Adipose tissue (tissue), 3 donors: ENCODE data around the gene ITPR2. TPM values are rescaled to one million over a fixed set of nuclear protein-coding genes. Genes with fewer than 3 reads are reported as not detected.

Source experiments
- H3K27ac ChIP-seq: one replicate; pipeline ENCODE4 v1.5.1; 2013; ENCODE audit warnings: low read depth, low read length
- whole genome bisulfite sequencing, 3 donors: extraction: QIAGEN DNeasy Blood & Tissue Kit; methylation state at CpG; one replicate each; pipeline ENCODE4 v1.1.7; 2013; 5-methylcytosine and 5-hydroxymethylcytosine counted together
- polyA plus RNA-seq, 3 donors: library from polyadenylated mRNA; stranded (reverse); fragments of 200-250 nt; gene quantifications; one replicate each; pipeline ENCODE4 v1.2.3, GENCODE V29; 2013
- donor health status: healthy with polysubstance abuse.
- donor health status: Bipolar disorder and iron deficiency.
- donor health status: healthy.

The ITPR2 gene
- polyA plus RNA-seq, 3 donors: 2.8 to 15.5 (median 4.7) TPM

DNA sequence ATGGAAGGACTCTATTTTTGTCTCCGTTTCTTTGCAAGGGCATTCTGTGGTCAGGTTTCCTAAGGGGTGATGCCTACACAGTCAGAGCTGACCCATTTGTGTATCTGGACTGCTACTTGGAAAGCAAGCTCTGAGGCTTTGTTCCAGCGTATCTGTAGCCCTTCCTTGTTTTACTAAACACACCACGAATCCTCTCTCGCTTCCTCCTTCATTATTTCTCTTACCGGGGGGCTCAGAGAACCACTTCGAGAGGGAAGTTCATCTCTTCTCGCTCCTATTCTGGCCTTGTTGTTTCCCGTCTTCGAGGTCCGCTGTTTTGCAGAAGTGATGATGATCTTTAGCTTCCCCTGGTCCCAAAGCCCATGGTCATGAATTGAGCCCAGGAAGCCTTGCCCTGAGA, 472.9 kb downstream of the ITPR2 start:
- 82 to 96% (median 85%) methylated on average over 10 of the region's 10 CpGs for WGBS, 3 donors
- H3K27ac ChIP-seq: no peak overlapping the region

DNA sequence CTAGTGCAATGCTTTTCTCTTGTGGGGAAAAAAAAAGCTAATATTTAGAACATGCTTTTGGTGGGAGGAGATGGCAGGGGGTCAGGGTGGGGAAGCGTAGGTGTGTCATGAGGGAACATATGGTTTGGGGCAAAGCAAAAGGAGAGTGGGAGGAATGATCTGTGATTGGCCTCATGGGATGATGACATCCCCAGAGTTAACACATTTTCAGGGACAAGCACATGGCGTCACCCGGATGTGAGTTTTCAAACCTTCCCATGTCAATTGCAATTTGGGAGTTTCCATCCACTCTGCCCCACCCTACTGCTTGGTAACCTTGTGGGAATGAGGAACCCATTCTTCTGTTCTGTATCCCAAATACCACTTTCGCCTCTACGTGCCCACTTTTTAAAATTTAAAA, 473.4 kb downstream of the ITPR2 start:
- WGBS, 3 donors: 94 to 96% (median 95%) methylated on average over 5 of the region's 5 CpGs
- H3K27ac ChIP-seq: no peak overlapping the region

DNA sequence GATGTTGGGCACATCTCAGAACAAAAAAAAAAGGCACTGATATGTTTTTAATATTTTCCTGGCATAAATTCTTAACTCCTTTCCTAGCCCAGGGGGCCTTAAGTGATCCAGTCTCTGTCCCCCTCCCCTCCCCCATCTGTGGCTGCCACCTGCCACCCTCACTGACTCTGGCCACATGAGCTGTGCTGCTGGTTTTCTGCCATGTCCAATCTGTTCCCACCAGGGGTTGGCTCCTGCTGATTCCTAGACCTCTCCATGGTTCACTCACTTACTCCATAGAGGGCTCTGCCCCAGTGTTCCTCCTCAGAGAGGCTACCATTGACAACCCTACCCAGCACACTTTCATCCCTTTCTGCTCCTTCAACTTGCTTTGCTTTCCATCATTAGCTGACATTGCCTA, 474.3 kb downstream of the ITPR2 start:
- H3K27ac ChIP-seq: no peak overlapping the region

DNA sequence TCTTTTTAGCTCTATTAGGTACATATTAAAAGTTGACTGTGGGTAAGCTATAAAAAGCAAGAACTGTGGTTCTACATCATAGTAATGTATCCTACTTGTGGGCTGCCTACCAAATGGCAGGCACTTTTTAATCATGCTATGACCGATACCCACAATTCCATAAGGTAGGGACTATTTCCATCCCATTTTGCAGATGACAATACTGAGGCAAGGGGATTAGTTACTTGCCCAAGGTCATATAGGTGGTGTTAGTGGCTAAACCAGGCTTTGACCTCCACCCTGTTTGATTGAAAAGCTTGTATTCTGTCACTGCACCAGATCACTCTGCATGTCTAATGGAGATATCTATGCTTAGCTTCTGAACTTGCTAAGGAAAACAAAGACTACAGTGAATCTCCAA, 485.7 kb downstream of the ITPR2 start:
- H3K27ac ChIP-seq: no peak overlapping the region
- 93 to 97% (median 96%) methylated on average over 1 of the region's 1 CpG for WGBS, 3 donors

DNA sequence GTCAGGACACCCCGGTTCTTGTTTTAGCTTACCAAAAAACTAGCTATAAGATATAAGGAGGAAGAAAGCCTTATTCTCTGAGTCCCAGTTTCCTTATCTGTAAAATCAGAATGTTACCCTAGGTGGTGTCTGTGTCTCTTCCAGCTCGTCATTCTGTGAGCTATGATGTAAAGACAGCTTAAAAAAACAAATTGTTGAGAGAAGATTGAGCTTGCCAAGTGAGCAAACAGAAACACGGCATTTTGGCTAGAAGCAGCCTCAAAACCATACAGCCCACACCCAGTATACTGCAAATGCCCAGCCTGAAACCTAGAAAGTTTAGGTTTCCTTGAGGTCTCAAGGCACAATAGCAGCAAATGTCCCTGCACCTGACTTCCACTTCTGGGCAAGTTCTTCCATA, 486.3 kb downstream of the ITPR2 start:
- 49 to 67% (median 64%) methylated on average over 3 of the region's 3 CpGs for WGBS, 3 donors
- no peak overlapping the region for H3K27ac ChIP-seq

DNA sequence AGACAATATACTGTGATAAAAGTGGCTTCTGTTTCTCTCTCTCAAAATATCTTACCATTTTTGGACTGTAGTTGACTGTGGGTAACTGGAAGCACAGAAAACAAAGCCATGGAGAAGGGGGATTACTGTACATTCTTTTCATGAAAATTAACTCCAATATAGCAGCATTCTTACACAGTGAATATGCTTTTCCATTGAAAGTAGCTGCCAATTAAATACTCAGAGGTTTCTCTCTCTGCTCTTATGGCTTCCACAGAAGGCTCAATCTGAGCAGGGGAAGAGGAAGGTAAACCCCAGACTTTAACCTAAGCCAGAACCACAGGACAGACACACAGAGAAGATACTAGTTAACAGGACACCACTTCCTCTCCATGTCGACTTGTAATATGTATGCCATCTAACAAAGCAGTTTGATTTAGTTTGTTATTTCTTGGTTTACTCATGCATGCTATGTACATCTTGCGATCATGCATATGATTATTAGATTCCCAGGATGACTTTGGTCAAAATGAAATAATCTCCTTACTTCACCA, 487.5 kb downstream of the ITPR2 start:
- H3K27ac ChIP-seq: no peak overlapping the region
- WGBS, 3 donors: 67 to 89% (median 71%) methylated on average over 2 of the region's 2 CpGs

DNA sequence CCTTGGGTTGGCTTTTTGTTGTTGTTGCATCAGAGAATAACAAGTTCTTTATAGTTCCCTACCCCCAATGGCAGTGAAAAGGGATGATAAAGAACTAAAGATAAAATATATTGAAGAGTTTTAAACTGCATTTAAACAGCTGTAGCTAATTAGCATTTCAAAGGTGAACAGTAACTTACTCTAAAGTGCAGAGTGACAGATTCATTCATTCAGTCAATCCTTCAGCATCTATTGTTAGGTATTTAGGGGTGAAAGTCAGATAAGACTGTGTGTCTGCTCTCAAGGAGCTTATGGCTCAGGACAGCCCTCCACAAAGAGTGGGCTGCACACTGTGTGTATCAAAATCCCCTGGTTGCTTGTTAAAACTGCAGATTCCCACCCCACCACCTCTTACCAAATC, 491.5 kb downstream of the ITPR2 start:
- no peak overlapping the region for H3K27ac ChIP-seq

DNA sequence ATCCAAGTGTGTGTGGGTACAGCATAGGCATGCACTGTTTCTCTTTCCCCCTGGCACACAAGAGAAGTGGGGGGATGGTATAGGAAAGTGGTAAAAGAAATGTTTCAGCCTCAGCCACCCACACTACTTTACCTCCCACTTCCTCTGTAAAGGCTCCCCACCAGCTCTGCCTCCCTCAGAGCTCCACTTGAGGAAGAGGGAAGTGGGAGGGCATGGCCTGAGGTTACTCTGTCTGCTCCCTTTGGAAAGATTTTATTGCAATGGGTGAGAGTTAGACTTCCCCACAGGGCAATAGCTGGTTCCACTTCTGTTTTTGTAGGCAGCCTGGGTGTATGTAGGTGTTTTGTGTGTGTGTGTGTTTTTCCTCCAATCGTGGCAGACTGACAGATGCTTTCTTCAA, 492.3 kb downstream of the ITPR2 start:
- WGBS, 3 donors: 34 to 65% (median 63%) methylated on average over 1 of the region's 1 CpG
- no peak overlapping the region for H3K27ac ChIP-seq

DNA sequence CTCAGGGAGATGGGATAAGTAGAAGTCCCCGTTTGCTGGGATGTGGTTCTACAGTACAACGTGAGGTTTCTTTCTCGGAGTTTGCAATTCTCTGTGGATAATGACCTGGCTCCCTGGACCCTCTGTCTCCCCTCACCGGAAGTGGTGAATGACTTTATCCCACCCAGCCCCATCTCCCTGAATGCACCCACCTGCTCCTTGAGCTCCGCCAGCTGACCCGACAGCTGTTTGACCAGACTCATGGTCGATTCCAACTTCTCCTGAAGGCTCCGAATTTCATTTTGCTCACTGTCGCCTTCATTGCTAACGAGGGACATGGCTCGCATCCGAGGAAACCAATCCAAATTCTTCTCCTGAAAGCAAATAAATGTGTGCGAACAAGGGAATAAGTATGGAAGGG, 493.0 kb downstream of the ITPR2 start:
- no peak overlapping the region for H3K27ac ChIP-seq
- WGBS, 3 donors: 96 to 97% (median 96%) methylated on average over 13 of the region's 13 CpGs

DNA sequence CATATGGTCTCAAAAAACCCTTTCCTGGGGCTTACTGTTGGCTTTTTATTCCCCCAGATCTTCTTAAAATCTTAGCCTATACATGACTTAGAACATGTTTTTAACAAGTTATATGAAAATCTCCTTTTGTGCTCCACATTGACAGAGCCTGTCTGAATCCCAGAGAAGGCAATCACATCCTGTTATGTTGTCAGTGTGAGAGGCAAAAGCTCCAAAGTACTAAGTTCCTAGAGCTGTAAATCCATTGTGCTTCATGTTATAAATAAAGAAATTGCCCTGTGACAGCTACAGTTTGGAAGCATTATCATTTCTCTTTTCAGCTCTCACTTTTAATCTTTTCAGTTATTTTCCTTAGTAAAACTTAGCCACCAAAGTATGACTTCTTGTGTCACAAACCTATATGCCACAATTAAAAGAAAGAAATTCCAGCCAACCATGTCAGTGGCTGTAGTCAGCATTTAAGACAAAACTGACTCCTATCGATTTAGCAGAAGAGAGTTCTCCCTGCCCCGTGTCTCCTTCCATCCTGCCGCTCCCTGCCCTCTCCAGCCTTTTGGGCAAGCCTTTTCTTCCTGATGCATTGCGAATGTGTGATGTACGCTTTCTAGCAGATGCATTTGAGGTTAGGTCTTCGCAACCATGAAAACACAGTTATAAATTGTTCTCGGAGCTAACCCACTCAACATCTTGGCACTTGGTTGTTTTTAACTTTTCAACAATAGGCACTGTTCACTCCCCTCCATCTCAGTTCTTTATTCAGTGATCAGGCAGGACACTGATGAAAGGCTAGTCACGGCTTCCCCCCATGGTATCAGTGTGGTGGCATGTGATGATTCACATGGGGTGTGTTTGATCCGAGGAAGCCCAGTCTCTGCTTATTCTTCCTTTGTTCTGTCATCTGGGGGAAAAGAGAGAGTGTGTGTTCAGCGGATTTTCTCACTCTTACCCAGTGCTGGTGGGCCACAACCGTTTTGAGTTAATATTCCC, 494.1 kb downstream of the ITPR2 start:
- no peak overlapping the region for H3K27ac ChIP-seq
- WGBS, 3 donors: 88 to 92% (median 91%) methylated on average over 11 of the region's 11 CpGs

DNA sequence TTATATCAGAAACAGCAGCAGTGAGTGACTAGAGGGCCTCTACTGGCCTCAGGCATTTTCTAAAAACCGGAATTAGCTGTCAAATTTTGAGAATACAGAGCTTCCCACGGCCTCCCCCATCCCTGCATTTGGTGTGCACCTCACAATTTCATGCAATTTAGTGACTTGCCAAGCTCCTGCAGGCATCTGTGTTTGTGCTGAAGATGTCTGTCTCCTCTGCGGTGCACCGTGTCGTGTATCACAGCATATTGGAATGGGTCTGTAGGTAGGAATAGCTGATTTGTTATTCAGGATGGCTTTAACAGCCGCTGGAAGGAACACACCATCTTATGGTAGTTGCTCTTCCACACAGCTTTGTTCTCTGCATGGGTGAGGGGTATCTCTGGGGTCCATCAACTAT, 497.3 kb downstream of the ITPR2 start:
- 94 to 96% (median 95%) methylated on average over 6 of the region's 6 CpGs for WGBS, 3 donors
- no peak overlapping the region for H3K27ac ChIP-seq

DNA sequence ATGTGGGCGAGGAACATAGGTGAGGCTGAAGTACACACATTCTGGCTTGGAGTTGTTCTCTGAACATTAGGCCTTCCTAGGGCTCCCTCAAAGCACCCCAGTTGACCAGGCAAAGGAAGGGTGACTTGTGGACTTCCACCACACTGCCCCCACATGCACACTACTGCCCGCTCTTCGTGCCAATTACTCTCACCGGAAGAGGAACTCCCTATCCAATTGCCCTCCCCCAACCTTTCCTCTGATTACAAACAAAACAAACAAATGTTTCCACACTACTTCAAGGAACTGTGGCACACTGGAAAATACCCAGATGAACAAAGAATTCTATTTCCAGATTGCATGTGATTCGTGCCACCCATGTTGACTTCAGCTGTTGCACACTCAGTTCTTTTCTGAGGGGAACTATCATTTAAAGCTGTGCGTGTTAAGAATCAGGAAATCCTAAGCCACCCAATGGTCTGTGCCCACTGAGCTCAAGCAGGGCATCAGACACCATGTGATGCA, 498.3 kb downstream of the ITPR2 start:
- WGBS, 3 donors: 72 to 78% (median 74%) methylated on average over 6 of the region's 6 CpGs
- no peak overlapping the region for H3K27ac ChIP-seq

DNA sequence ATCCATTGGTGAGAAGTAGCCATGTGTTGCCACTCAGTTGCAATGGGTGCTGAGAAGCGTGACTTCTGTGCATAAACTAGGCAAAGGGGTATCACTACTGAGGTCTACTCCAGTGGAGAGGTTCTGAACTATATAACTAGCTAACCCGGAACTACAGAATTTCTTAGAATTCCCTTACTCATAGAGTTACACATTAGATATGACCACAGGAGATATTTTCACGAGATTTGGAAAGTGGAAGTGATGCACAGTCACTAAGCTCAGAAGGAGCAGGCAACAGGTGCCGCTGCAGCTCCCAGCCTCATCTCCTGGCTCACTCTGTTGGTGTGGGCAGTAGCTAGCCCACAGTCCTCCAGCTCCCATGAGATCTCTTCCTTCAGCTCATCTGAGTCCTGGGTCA, 501.0 kb downstream of the ITPR2 start:
- WGBS, 3 donors: 87 to 97% (median 93%) methylated on average over 4 of the region's 4 CpGs
- no peak overlapping the region for H3K27ac ChIP-seq

DNA sequence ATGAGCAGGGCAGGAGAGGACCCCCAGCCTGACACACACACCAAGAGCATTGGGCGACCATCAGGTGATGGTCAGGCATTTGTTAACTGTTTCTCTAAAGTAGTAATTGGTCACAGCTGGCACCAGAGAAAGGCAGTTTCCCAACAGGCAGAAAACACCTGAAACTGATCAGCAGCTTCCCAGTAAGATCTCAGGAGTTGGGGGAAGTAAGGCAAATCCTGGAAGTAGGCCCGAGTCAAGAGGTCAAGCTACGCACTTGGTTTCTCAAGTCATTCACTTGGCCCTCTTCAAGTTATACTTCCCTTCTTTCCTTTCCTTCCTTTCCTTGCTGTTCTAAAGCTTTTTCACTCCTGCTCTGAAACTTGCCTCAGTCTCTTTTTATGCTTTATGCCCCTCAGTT, 501.9 kb downstream of the ITPR2 start:
- H3K27ac ChIP-seq: no peak overlapping the region
- 79 to 83% (median 83%) methylated on average over 3 of the region's 3 CpGs for WGBS, 3 donors

DNA sequence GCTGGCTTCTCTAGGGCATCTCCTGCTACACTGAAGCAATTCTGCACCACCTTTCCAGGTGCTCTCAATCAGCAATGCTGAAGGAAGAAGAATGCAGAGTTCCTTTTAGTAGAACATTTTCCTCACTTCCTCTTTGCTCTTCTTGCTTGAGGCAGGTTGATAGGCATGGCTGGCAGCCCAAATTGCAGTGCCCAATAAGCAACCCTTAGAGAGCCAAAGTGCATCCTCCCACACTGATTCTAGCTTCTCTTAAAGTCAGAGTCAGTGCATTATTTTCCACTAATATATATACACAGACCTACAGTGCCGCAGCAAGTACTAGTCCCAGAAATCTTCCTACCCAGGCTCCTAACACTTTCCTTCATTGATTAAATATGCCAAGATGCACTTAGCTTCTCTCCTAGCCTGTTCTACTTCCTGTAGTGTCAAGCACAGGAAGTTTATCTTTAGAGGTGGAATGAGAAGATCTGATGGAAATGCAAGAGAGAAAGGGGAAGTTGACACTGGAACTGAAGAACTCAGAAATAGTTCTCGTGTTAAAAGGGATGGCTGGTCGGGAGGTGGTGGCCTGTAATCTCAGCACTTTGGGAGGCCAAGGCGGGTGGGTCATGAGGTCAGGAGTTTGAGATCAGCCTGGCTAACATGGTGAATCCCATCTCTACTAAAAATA, 504.9 kb downstream of the ITPR2 start:
- WGBS, 3 donors: 43 to 82% (median 63%) methylated on average over 4 of the region's 4 CpGs
- no peak overlapping the region for H3K27ac ChIP-seq

DNA sequence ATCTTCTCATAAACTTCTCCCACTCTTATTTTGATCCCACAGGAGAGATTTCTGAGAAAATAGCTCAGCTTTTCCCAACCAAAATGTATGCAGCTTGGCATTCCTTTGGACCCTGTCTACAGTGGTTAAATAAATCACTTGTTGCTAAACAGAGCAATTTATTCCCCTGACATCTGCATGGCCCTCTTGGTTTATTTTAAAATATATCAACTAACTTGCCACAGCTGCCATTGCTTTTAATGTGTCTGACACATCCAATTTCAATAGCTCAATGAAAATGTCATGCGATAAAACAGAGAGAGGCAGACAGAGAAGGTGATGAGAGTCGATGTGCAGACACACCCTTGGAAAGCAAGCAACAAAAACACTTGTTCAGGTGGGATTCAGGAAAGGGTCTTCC, 509.3 kb downstream of the ITPR2 start:
- 66 to 86% (median 81%) methylated on average over 2 of the region's 2 CpGs for WGBS, 3 donors
- no peak overlapping the region for H3K27ac ChIP-seq

DNA sequence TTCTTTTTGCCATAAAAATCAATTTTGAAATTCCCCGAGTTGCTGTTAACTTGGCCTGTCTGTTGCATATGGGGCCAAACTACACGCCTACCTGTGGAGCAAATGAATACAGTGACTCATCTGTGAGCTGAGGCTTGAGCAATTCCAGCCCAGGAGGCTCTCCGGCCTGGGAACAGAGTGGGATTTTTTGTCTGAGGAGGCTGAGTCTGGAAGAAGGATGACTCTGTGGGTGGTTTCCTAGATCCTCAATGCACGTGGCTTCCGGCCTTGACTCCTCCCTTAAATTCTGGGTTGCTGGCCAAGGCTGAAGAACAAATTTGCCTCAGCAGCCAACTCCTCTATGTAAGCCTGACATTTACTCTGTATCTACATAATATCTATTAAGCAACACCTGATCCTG, 513.5 kb downstream of the ITPR2 start:
- WGBS, 3 donors: 49 to 63% (median 61%) methylated on average over 5 of the region's 5 CpGs
- H3K27ac ChIP-seq: no peak overlapping the region

DNA sequence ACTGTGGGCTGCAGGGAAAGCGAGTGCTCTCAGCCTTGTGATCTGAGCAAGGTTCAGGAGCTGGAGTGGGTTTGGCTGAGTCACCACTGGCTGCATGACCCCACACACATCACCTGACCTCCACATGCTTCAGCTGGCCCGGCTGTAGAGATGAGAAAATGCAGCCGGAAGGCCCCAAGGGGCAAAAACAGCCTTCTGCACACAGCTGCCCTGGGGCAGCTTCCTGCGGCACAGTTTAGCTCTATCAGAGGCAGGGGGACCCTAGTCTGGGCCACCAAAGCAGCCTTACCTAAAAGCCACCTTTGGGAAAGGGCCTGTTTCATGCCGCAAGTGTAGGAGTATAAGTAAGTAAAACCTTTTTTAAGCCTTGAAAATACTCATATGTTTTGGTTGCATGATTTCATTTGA, 514.3 kb downstream of the ITPR2 start:
- no peak overlapping the region for H3K27ac ChIP-seq
- WGBS, 3 donors: 60 to 81% (median 67%) methylated on average over 5 of the region's 5 CpGs

DNA sequence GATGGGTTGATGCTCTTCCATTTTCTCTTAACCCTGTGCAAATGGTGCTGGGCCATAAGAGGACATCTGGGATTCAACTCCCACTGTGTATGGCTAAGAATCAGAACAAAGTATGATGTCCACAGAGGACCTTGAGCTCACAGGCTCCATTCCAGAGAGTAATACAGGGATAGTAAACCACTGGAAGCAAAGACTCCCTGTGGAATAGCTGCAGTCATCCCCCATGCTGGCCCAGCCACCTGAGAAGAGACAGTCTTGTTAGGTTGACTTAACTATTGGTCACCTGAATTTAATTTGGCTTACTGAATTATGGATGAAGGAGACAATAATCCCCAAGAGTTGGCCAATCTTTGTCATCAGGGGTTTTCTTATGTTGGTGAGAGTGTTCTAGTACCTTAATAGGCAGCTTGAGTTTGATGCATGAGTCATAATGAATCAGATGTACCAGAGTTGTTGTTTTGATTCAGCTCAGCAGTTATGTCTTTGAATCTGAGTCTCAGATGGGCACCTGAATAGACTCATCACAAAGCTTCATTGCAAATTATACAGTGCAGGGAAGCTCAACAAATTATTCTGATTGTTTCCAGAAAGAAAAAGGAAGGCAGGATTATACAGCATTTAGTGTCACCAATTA, 514.9 kb downstream of the ITPR2 start:
- H3K27ac ChIP-seq: no peak overlapping the region
